Activated CD4-positive, alpha-beta memory T cell treated with anti-CD3 and anti-CD28 coated beads, Interleukin-2, amount 10 ng/mL, durations not matched to agents 7 days and 5 days (primary cell): ENCODE measurements around the gene CEP170B. TPM values are rescaled to one million over a fixed set of nuclear protein-coding genes. Genes with fewer than 3 reads are reported as not detected.
"Not testable (repeated sequence)": the region's sequence is repeated elsewhere in the genome, so short reads cannot be mapped to it uniquely, and the experiment has no call there.

Experiments
- CTCF ChIA-PET: fragments of 350-600 bp; sonication (Branson Sonifier 250); formaldehyde crosslinking; loops from one replicate; lab custom pipeline; 2021; ENCODE audit warnings: antibody characterized with exemption, inconsistent platforms; lab: Charles Lee
- POLR2A ChIA-PET: fragments of 350-600 bp; sonication (Branson Sonifier 250); formaldehyde crosslinking; loops from one replicate; lab custom pipeline; 2021; ENCODE audit warnings: antibody characterized with exemption; lab: Charles Lee
- DNase-seq: peaks from one replicate; pipeline ENCODE4 v3.0.0-alpha.2; 2020
- H3K27ac Mint-ChIP-seq: one replicate; pipeline ENCODE4 v1.8.0; 2021; ENCODE audit warnings: mild to moderate bottlenecking, mixed read lengths
- H3K27me3 Mint-ChIP-seq: one replicate; pipeline ENCODE4 v1.8.0; 2021; ENCODE audit warnings: mixed read lengths
- H3K36me3 Mint-ChIP-seq: one replicate; pipeline ENCODE4 v1.8.0; 2021; ENCODE audit warnings: low read depth, mixed read lengths
- H3K4me1 Mint-ChIP-seq: one replicate; pipeline ENCODE4 v1.8.0; 2021; ENCODE audit warnings: mixed read lengths
- H3K4me3 Mint-ChIP-seq: one replicate; pipeline ENCODE4 v1.8.0; 2021; ENCODE audit warnings: mild to moderate bottlenecking, mixed read lengths
- H3K9me3 Mint-ChIP-seq: one replicate; pipeline ENCODE4 v1.8.0; 2021; ENCODE audit warnings: mixed read lengths
- total RNA-seq, 2 experiments: library from RNA; stranded (reverse); gene quantifications; one replicate each; pipeline ENCODE4 v1.2.3, GENCODE V29; 2021

The CEP170B gene
- total RNA-seq, 2 experiments from 2014 or later, result 3.0 to 3.2 TPM

GRCh38 chr14:104937694-104938365, 72.8 kb downstream of the CEP170B start:
- ChIA-PET POLR2A (no interaction called here), CTCF (no interaction called here)
- no peak overlapping the region for H3K4me3 Mint-ChIP-seq
- peaks cover 41% of the 10 kb centered on the region for H3K27me3 Mint-ChIP-seq
- H3K9me3 Mint-ChIP-seq, result no peaks in the 10 kb centered on the region
- no peak for DNase-seq
- no peaks in the 10 kb centered on the region for H3K4me1 Mint-ChIP-seq
- H3K36me3 Mint-ChIP-seq, result no peaks in the 10 kb centered on the region
- H3K27ac Mint-ChIP-seq, result no peak overlapping the region

- H3K27me3 Mint-ChIP-seq, result peaks cover 41% of the 10 kb centered on the region
- no peak for DNase-seq
- POLR2A ChIA-PET, result no interaction called here
These were observed 73.4 kb downstream of the CEP170B start for GRCh38 chr14:104938436-104938835.

GRCh38 chr14:104938960-104939359, 73.9 kb downstream of the CEP170B start:
- H3K9me3 Mint-ChIP-seq, result no peaks in the 10 kb centered on the region
- H3K27me3 Mint-ChIP-seq, result peaks cover 41% of the 10 kb centered on the region
- H3K36me3 Mint-ChIP-seq, result no peaks in the 10 kb centered on the region
- ChIA-PET CTCF (no interaction called here), POLR2A (no interaction called here)
- no peak overlapping the region for H3K4me3 Mint-ChIP-seq
- no peak overlapping the region for H3K27ac Mint-ChIP-seq
- DNase-seq, result no peak
- H3K4me1 Mint-ChIP-seq, result no peaks in the 10 kb centered on the region

More at GRCh38 chr14:104938436-104938835, 73.4 kb downstream of the CEP170B start:
- CTCF ChIA-PET, result no interaction called here
- Mint-ChIP-seq H3K9me3 (no peaks in the 10 kb centered on the region), H3K36me3 (no peaks in the 10 kb centered on the region), H3K27ac (no peak overlapping the region), H3K4me3 (no peak overlapping the region), H3K4me1 (no peaks in the 10 kb centered on the region)

GRCh38 chr14:104939666-104940410, 74.8 kb downstream of the CEP170B start:
- Mint-ChIP-seq H3K36me3 (no peaks in the 10 kb centered on the region), H3K4me3 (no peak overlapping the region), H3K9me3 (no peaks in the 10 kb centered on the region), H3K27me3 (peaks cover 32% of the 10 kb centered on the region), H3K27ac (no peak overlapping the region), H3K4me1 (no peaks in the 10 kb centered on the region)
- no peak for DNase-seq
- ChIA-PET CTCF (no interaction called here), POLR2A (no interaction called here)

GRCh38 chr14:104940526-104941150, 75.6 kb downstream of the CEP170B start:
- H3K27ac Mint-ChIP-seq, result no peak overlapping the region
- no peaks in the 10 kb centered on the region for H3K4me1 Mint-ChIP-seq
- no peaks in the 10 kb centered on the region for H3K36me3 Mint-ChIP-seq
- H3K27me3 Mint-ChIP-seq, result peaks cover 28% of the 10 kb centered on the region
- DNase-seq, result no peak
- H3K9me3 Mint-ChIP-seq, result no peaks in the 10 kb centered on the region
- ChIA-PET POLR2A (no interaction called here), CTCF (no interaction called here)
- H3K4me3 Mint-ChIP-seq, result no peak overlapping the region

GRCh38 chr14:104941508-104942365, 76.7 kb downstream of the CEP170B start:
- H3K27ac Mint-ChIP-seq, result no peak overlapping the region
- H3K27me3 Mint-ChIP-seq, result peaks cover 28% of the 10 kb centered on the region
- CTCF ChIA-PET, result no interaction called here
- no peaks in the 10 kb centered on the region for H3K4me1 Mint-ChIP-seq
- POLR2A ChIA-PET, result no interaction called here
- DNase-seq, result no peak
- no peak overlapping the region for H3K4me3 Mint-ChIP-seq
- no peaks in the 10 kb centered on the region for H3K36me3 Mint-ChIP-seq
- H3K9me3 Mint-ChIP-seq, result no peaks in the 10 kb centered on the region

GRCh38 chr14:104942586-104942985, 77.5 kb downstream of the CEP170B start:
- no peaks in the 10 kb centered on the region for H3K4me1 Mint-ChIP-seq
- ChIA-PET POLR2A (no interaction called here), CTCF (interaction anchor here (0.6 kb wide), 1 partner anchor 27 kb away, joined by 4 read pairs; no protein-coding TSS in a partner anchor)
- no peak overlapping the region for H3K4me3 Mint-ChIP-seq
- no peak overlapping the region for H3K27ac Mint-ChIP-seq
- H3K36me3 Mint-ChIP-seq, result no peaks in the 10 kb centered on the region
- no peak for DNase-seq
- H3K9me3 Mint-ChIP-seq, result no peaks in the 10 kb centered on the region
- peaks cover 21% of the 10 kb centered on the region for H3K27me3 Mint-ChIP-seq

GRCh38 chr14:104943216-104944015, 78.3 kb downstream of the CEP170B start:
- POLR2A ChIA-PET, result not testable (repeated sequence)

GRCh38 chr14:104944016-104944308, 78.9 kb downstream of the CEP170B start:
- H3K4me1 Mint-ChIP-seq, POLR2A ChIA-PET, H3K4me3 Mint-ChIP-seq, CTCF ChIA-PET, DNase-seq, H3K27ac Mint-ChIP-seq, H3K27me3 Mint-ChIP-seq, H3K36me3 Mint-ChIP-seq, H3K9me3 Mint-ChIP-seq: not testable (repeated sequence)

More at GRCh38 chr14:104943216-104944015, 78.3 kb downstream of the CEP170B start:
- H3K27ac Mint-ChIP-seq, H3K9me3 Mint-ChIP-seq, DNase-seq, H3K4me3 Mint-ChIP-seq, CTCF ChIA-PET, H3K36me3 Mint-ChIP-seq, H3K4me1 Mint-ChIP-seq: not testable (repeated sequence)
- H3K27me3 Mint-ChIP-seq, result peaks cover 14% of the 10 kb centered on the region

GRCh38 chr14:104944436-104945205, 79.6 kb downstream of the CEP170B start:
- H3K36me3 Mint-ChIP-seq, H3K4me1 Mint-ChIP-seq, H3K9me3 Mint-ChIP-seq, DNase-seq, H3K4me3 Mint-ChIP-seq, H3K27me3 Mint-ChIP-seq, POLR2A ChIA-PET, CTCF ChIA-PET, H3K27ac Mint-ChIP-seq: not testable (repeated sequence)

- not testable (repeated sequence) for H3K27ac Mint-ChIP-seq
These were observed 80.2 kb downstream of the CEP170B start for GRCh38 chr14:104945266-104945665.

More at GRCh38 chr14:104945266-104945665, 80.2 kb downstream of the CEP170B start:
- H3K4me3 Mint-ChIP-seq, H3K4me1 Mint-ChIP-seq, CTCF ChIA-PET, H3K36me3 Mint-ChIP-seq, DNase-seq, H3K9me3 Mint-ChIP-seq, POLR2A ChIA-PET, H3K27me3 Mint-ChIP-seq: not testable (repeated sequence)
